NCI-H1694 treated with DMSO at 0.1 percent for 48 hours (cell line): Measurements from ENCODE around the gene WNK2.
"Not testable (repeated sequence)": the region's sequence is repeated elsewhere in the genome, so short reads cannot be mapped to it uniquely, and the experiment has no call there.

Experiments used
- DNase-seq: peaks from one replicate; lab custom pipeline; 2025; lab: John Stamatoyannopoulos, UW

The WNK2 gene

DNA sequence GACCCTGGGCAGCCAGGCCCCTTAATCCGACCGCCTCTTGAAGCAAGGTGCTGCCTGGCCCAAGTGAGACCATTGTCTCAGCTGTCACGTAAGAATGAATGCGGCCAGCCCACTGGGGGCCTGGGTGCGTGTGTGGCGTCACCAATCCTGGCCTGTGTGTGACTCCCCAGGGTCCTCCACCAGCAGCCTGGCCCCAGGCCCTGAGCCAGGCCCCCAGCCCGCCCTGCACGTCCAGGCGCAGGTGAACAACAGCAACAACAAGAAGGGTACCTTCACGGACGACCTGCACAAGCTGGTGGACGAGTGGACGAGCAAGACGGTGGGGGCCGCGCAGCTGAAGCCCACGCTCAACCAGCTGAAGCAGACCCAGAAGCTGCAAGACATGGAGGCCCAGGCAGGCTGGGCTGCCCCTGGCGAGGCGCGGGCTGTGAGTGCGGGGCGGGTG is 124.2 kb downstream of the WNK2 start:
- no peak for DNase-seq

DNA sequence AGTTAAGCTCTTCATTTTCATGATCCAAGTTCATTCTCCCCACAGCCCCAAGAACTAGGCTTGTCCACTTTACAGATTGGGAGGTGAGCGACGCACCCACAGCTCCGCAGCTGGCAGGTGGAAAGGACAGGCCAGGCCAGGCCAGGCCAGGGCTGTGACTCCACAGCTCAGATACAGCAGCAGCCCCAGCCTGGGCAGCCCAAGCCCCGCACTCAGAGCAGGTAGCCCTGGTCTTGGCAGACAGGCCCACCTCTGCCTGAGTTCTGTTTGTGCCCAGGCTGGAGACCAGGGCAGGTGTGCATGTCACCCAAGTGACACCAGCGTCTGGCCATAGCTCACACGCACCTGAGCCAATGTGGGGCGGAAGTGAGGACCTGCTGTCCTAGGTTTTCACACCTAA is 124.7 kb downstream of the WNK2 start:
- no peak for DNase-seq

- no peak for DNase-seq
Measured at GRCh38 chr9:93309889-93310425, 126.0 kb downstream of the WNK2 start.

- DNase-seq: no peak
Measured at GRCh38 chr9:93315118-93315517, 131.2 kb downstream of the WNK2 start.

DNA sequence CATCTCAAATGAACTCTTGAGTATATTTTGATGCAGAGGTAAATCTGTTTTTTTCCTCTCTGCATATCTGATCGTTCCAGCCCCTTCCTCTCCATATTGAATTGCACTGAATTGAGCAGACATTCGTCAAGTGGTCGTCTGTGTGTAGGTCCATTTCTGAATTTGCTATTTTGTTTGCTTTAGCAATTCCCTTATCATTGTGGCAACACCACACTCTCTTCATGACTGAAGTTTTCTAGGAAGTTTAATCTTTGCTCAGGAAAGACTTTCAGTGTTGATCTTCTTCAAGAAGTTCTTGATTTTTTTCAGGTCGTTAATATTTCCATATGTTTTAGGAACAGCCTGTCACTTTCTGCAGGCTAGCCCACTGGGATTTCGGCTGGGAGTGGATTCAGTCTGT is 132.0 kb downstream of the WNK2 start:
- no peak for DNase-seq

- no peak for DNase-seq
Measured at GRCh38 chr9:93316726-93317494, 133.0 kb downstream of the WNK2 start.

GRCh38 chr9:93317495-93318094 is 133.7 kb downstream of the WNK2 start:
- no peak for DNase-seq

DNA sequence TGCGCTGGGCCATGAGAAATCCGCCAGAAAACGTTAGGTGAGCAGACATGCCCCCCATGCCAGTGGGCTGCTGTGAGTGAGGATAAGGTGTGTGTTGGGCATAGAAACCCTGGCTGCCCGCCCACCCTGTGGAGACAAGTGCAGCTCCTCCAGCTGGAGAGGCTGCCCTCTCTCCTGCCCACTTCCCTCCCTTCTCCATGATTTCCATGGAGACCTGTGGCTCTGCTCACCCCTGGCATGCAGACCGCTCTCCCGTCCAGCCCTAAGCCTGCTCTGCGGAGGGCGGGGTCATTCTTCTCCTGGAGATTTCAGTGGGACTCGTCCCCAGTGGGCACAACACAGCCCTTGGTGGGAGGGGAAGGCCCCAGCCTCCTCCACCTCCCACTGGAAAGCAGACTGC is 134.5 kb downstream of the WNK2 start:
- DNase-seq: no peak

- DNase-seq: no peak
Measured at GRCh38 chr9:93319301-93319991, 135.5 kb downstream of the WNK2 start.

GRCh38 chr9:93319992-93320500 is 136.1 kb downstream of the WNK2 start:
- no peak for DNase-seq

GRCh38 chr9:93320591-93321219 is 136.8 kb downstream of the WNK2 start:
- DNase-seq: no peak

DNA sequence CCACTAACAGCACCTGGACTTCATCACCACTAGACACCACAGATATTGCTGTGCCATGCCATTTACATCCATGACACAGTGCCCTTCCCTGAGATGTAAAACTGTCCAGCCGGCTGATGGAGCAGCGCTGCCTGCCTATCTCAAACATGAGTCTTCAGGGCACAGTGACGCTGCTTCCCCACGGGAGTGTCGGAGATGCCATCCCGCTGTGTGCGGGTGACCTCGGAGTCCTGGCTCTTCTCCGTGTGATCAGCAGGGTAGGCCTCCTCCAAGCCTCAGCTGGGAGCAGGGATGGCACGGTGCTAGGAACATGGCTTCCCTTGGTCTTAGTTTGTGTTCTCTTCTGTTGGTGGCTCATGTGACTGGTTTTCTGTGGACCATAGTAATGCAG is 137.3 kb downstream of the WNK2 start:
- no peak for DNase-seq

DNA sequence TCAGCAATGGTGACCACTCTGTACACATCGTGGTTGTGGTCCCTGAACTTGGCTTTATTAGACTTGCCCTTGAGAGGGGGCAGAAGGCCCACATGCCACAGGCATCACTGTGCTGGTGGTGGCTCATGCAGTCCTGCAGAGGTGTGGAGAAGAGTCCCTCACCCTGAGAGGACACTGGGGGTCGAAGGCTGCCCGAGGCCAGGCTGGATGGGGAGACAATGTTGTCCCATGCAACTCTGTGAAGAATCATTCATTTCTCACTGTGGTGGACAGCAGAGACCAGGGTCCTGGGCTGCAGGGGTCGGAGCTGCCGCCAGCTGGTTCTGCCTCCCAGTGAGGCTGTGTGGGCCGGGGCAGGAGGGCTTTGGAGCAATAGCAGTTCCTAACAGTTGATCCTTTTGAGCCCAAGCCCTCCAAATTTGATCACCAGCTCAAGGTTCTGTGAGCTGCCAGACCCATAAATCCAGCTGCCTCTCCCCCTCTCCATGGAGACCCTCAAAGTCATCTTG is 139.6 kb downstream of the WNK2 start:
- DNase-seq: not testable (repeated sequence)

- DNase-seq: no peak
Measured at GRCh38 chr9:93324191-93324834, 140.4 kb downstream of the WNK2 start.

DNA sequence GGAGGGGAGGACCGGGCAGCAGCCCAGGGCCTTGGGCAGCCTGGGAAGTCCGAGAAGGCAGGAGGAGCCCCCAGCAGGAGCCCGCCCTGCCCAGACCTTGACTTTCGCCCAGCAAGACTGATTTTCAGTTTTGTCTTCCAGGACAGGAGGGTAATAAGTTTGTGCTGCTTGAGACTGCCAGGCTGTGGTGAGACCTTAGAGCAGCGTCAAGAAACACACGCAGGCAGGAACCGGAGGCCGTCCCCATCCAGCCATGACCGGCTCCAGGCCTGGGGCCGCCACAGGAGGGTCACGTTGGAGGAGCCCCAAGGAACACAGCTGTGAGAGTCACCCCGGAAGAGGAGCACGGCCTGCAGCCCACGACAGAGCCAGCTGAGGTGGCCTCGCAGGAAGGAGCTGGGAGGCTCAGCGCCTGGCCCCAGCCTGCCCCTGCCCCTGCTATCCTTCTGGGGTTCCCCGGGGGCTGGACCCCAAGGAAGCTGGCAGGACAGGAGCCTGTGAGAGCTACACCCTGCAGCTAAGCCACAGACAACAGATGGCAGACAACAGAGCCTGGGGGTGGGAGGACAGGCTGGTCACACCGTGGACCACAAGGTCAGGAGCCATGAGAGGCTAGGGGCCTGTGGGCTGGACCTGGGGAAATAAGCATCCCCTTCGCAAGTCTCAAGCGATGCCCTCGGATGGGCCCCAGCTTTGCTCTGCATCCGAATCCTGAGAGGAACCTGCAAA is 141.5 kb downstream of the WNK2 start:
- DNase-seq: no peak

GRCh38 chr9:93326056-93326455 is 142.1 kb downstream of the WNK2 start:
- no peak for DNase-seq

DNA sequence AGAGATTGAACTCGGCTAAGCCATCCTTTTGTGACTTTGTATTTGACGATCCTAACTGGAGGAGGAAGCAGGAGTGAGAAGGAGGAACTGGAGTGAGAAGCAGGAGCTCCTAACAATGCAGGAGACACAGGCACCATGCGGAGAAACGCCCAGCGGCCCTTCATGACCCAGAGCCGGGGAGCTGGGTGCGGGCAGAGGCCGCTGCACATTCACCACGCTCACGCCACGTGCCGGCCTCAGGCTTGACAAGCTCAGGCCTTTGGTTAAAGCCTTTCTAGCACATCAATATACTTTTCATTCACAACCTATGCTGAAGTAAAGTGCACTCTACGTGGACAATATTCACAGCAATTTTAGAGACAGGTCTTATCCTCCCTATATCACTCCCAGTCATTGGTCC is 142.7 kb downstream of the WNK2 start:
- DNase-seq: no peak

DNA sequence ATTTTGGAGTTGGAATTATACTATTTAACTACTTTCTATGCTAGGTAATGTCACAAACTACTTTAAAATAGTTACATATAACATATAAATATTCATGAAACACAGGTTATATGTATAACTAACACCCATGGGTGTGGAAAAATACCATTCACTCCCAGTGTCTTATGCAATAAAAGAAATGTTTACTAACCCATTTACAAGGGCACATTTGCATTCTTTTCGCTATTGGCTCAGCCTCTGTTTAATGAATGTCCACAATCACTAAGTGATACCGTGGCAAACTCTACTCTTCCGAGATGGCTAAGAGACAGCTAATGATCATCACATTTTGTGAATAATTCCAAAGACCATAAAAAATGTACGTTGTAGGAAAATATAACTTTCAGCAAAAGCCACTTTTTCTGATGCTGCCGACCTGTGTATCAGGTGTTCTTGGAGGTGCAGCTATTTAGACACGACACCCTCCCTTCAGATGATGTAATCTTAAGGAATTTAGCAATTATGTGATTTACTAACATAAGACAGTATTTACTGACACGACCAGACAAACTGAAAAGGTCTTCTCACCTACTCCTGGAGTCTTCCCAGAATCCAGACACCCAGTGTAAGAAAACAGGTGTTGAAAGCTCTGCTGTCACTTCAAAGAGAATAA is 145.8 kb downstream of the WNK2 start:
- no peak for DNase-seq

- DNase-seq: no peak
Measured at GRCh38 chr9:93332317-93332716, 148.4 kb downstream of the WNK2 start.

DNA sequence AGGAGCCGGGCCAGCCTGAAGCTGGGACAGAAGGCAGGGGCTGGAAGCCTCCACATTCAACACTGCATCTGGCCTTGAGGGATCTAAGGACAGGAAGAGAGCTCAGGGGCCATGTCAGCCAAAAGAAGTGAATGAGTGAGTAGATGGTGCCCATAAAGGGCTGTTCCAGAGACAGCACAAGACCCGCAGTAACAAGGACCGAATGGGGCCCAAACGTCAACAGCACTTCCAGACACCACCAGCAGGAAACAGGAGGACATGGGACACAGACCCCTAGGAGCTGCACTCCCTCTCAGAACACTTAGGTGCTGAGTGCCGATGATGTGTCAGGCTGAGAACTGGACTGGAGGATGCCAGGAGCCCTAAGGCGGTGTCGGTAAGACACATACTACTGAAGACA is 152.8 kb downstream of the WNK2 start:
- DNase-seq: no peak
